PC-3 (cell line): ENCODE results near the gene RYR2.

Experiments
- EZH2 ChIP-seq: fragments of 300-600 bp; sonication (generic); IDR thresholded peaks from one replicate; pipeline ENCODE4 v1.6.1; 2017; ENCODE audit warnings: antibody characterized with exemption, mild to moderate bottlenecking, low read length; ENCODE audit not compliant: unreplicated experiment
- EZH2phosphoT487 ChIP-seq: fragments of 300-600 bp; sonication (generic); IDR thresholded peaks from 2 replicates; pipeline ENCODE4 v1.6.1; 2018; ENCODE audit warnings: mild to moderate bottlenecking, antibody characterized with exemption, low read length, borderline replicate concordance
- TF ChIP-seq, protein P1 (sequence below): fragments of 300-600 bp; sonication (generic); conservative IDR thresholded peaks from 2 replicates; pipeline ENCODE4 v1.5.1; 2017; ENCODE audit warnings: antibody characterized with exemption, low read depth, mild to moderate bottlenecking, low read length

GRCh38 chr1:237279629-237280028, 237.6 kb downstream of the RYR2 start:
- no peak for TF ChIP-seq EZH2phosphoT487
- TF ChIP-seq, protein P1, sequence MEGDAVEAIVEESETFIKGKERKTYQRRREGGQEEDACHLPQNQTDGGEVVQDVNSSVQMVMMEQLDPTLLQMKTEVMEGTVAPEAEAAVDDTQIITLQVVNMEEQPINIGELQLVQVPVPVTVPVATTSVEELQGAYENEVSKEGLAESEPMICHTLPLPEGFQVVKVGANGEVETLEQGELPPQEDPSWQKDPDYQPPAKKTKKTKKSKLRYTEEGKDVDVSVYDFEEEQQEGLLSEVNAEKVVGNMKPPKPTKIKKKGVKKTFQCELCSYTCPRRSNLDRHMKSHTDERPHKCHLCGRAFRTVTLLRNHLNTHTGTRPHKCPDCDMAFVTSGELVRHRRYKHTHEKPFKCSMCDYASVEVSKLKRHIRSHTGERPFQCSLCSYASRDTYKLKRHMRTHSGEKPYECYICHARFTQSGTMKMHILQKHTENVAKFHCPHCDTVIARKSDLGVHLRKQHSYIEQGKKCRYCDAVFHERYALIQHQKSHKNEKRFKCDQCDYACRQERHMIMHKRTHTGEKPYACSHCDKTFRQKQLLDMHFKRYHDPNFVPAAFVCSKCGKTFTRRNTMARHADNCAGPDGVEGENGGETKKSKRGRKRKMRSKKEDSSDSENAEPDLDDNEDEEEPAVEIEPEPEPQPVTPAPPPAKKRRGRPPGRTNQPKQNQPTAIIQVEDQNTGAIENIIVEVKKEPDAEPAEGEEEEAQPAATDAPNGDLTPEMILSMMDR, result no peak
- TF ChIP-seq EZH2, result no peak
